BJ (cell line): ENCODE results near the gene EIF6. TPM values are rescaled to one million over a fixed set of nuclear protein-coding genes. Genes with fewer than 3 reads are reported as not detected.
"Not testable (repeated sequence)": the region's sequence is repeated elsewhere in the genome, so short reads cannot be mapped to it uniquely, and the experiment has no call there.

Experiments
- CTCF ChIA-PET: fragments of 350-600 bp; formaldehyde crosslinking; extraction: SDS; loops from one replicate; lab custom pipeline; 2021; ENCODE audit warnings: antibody characterized with exemption, inconsistent platforms; lab: Yijun Ruan, JAX
- POLR2A ChIA-PET: fragments of 300-600 bp; sonication (Branson Sonifier 250); formaldehyde crosslinking; extraction: SDS; loops from one replicate; lab custom pipeline; 2021; ENCODE audit warnings: antibody characterized with exemption; lab: Charles Lee
- DNase-seq: peaks from one replicate; pipeline ENCODE4 v3.0.0-alpha.2; 2011; ENCODE audit warnings: low read depth
- H3K27me3 ChIP-seq: 2 replicates; pipeline ENCODE4 v1.6.0; 2011; ENCODE audit warnings: low read length; ENCODE audit not compliant: control insufficient read depth, insufficient read depth
- H3K36me3 ChIP-seq: 2 replicates; pipeline ENCODE4 v1.5.1; 2011; ENCODE audit warnings: low read length; ENCODE audit not compliant: control insufficient read depth, insufficient read depth
- H3K4me3 ChIP-seq: 2 replicates; pipeline ENCODE4 v1.5.1; 2011; ENCODE audit warnings: low read depth, mild to moderate bottlenecking, control low read depth, low read length
- CTCF ChIP-seq: IDR thresholded peaks from 2 replicates; pipeline ENCODE4 v1.5.1; 2011; ENCODE audit warnings: low read depth, mild to moderate bottlenecking, control low read depth, inconsistent platforms, low read length, moderate library complexity; ENCODE audit not compliant: insufficient read depth
- polyA plus RNA-seq: library from polyadenylated mRNA; depleted of rRNA; stranded (reverse); fragments of >200 nt; gene quantifications from 2 replicates; pipeline ENCODE4 v1.2.3, GENCODE V29; 2011

The EIF6 gene
- polyA plus RNA-seq, 1 experiment: 261 TPM

GRCh38 chr20:35262731-35263531, 21.6 kb downstream of the EIF6 start:
- H3K27me3 ChIP-seq, H3K36me3 ChIP-seq, H3K4me3 ChIP-seq: not testable (repeated sequence)
- ChIA-PET POLR2A (interaction anchor here (0.6 kb wide), 3 partner anchors 10 to 279 kb away, joined by 4 to 7 read pairs (median 5); no protein-coding TSS in a partner anchor), CTCF (interaction anchor here (0.7 to 1.1 kb wide), 3 partner anchors 21 to 184 kb away, joined by 3 to 4 read pairs (median 3); partner anchors contain the start of gene EIF6)
- peak; percentile 22 for DNase-seq
- peak; percentile 25; the same call in 1 of the 2 replicates for TF ChIP-seq CTCF

GRCh38 chr20:35262321-35262720, 22.3 kb downstream of the EIF6 start:
- H3K4me3 ChIP-seq, H3K36me3 ChIP-seq, CTCF ChIA-PET, POLR2A ChIA-PET, H3K27me3 ChIP-seq, DNase-seq: not testable (repeated sequence)

GRCh38 chr20:35260426-35260825, 24.1 kb downstream of the EIF6 start:
- Histone ChIP-seq H3K4me3 (no peak overlapping the region), H3K27me3 (no peaks in the 10 kb centered on the region), H3K36me3 (peaks cover 4% of the 10 kb centered on the region; the same call in 1 of the 2 replicates)
- DNase-seq: no peak
- ChIA-PET POLR2A (no interaction called here), CTCF (interaction anchor here (1.1 kb wide), 1 partner anchor 52 kb away, joined by 3 read pairs; no protein-coding TSS in a partner anchor)
- no peak for TF ChIP-seq CTCF

GRCh38 chr20:35257175-35257909, 27.2 kb downstream of the EIF6 start:
- ChIA-PET POLR2A (no interaction called here), CTCF (no interaction called here)
- DNase-seq: no peak
- no peak for TF ChIP-seq CTCF
- H3K27me3 ChIP-seq: no peaks in the 10 kb centered on the region
- no peak overlapping the region for H3K4me3 ChIP-seq
- peaks cover 4% of the 10 kb centered on the region; the same call in 1 of the 2 replicates for H3K36me3 ChIP-seq

DNA sequence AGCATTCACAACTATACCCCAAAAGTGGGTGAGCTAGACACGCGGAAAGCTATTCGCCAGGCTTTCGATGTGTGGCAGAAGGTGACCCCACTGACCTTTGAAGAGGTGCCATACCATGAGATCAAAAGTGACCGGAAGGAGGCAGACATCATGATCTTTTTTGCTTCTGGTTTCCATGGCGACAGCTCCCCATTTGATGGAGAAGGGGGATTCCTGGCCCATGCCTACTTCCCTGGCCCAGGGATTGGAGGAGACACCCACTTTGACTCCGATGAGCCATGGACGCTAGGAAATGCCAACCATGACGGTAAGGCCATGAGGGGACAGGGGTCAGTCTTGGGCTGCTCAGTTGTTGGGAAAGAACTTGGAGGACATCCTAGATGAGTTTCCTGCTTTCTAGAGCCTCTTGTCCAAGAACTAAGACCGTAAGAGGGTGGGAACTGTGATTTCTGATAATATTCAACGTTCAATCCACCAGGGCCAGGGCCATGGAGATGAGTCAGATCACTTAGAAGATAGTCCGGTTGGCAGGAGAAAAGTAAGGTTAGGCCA, 30.0 kb downstream of the EIF6 start:
- H3K27me3 ChIP-seq: no peaks in the 10 kb centered on the region
- H3K36me3 ChIP-seq: peaks cover 2% of the 10 kb centered on the region; the same call in 1 of the 2 replicates
- ChIA-PET POLR2A (no interaction called here), CTCF (interaction anchor here (0.7 kb wide), 1 partner anchor 14 kb away, joined by 3 read pairs; no protein-coding TSS in a partner anchor)
- no peak for TF ChIP-seq CTCF
- no peak for DNase-seq
- H3K4me3 ChIP-seq: no peak overlapping the region
